BLaER1 (cell line): ENCODE measurements around the gene MRPS35.
A peak's percentile ranks its signal among the peaks of the same experiment; 100 is the strongest.

Experiments used
- H3K27ac ChIP-seq: shearing (Covaris generic); formaldehyde crosslinking; 2 replicates; pipeline ENCODE4 v1.8.1; 2022
- H3K27me3 ChIP-seq: shearing (Covaris generic); formaldehyde crosslinking; 2 replicates; pipeline ENCODE4 v1.8.1; 2022
- H3K36me3 ChIP-seq: shearing (Covaris generic); formaldehyde crosslinking; 2 replicates; pipeline ENCODE4 v1.8.1; 2022
- H3K4me1 ChIP-seq: shearing (Covaris generic); formaldehyde crosslinking; 2 replicates; pipeline ENCODE4 v1.8.1; 2022
- H3K4me2 ChIP-seq: shearing (Covaris generic); formaldehyde crosslinking; 2 replicates; pipeline ENCODE4 v1.8.1; 2022
- H3K4me3 ChIP-seq: shearing (Covaris generic); formaldehyde crosslinking; 2 replicates; pipeline ENCODE4 v1.8.1; 2022
- H3K9ac ChIP-seq: shearing (Covaris generic); formaldehyde crosslinking; 2 replicates; pipeline ENCODE4 v1.8.1; 2022
- H3K9me3 ChIP-seq: shearing (Covaris generic); formaldehyde crosslinking; 2 replicates; pipeline ENCODE4 v1.8.1; 2022
- H4K20me1 ChIP-seq: shearing (Covaris generic); formaldehyde crosslinking; 2 replicates; pipeline ENCODE4 v1.8.1; 2022
- Cebpa-rat ChIP-seq: shearing (Covaris generic); IDR thresholded peaks from 2 replicates; pipeline ENCODE4 v1.8.1; 2022

Gene MRPS35

GRCh38 chr12:27769142-27769673, 58.6 kb downstream of the MRPS35 start:
- Histone ChIP-seq H3K27me3 (no peaks in the 10 kb centered on the region), H3K36me3 (no peaks in the 10 kb centered on the region), H4K20me1 (no peaks in the 10 kb centered on the region), H3K4me1 (no peaks in the 10 kb centered on the region), H3K9me3 (no peaks in the 10 kb centered on the region), H3K4me3 (no peak overlapping the region), H3K4me2 (no peak overlapping the region), H3K9ac (no peak overlapping the region), H3K27ac (no peak overlapping the region)
- TF ChIP-seq Cebpa-rat = no peak

GRCh38 chr12:27771481-27772327, 61.1 kb downstream of the MRPS35 start:
- no peaks in the 10 kb centered on the region for H3K4me1 ChIP-seq
- H3K27ac ChIP-seq = no peak overlapping the region
- H3K9me3 ChIP-seq = no peaks in the 10 kb centered on the region
- H3K4me3 ChIP-seq = no peak overlapping the region
- H3K9ac ChIP-seq = no peak overlapping the region
- H3K27me3 ChIP-seq = no peaks in the 10 kb centered on the region
- H4K20me1 ChIP-seq = no peaks in the 10 kb centered on the region
- H3K36me3 ChIP-seq = no peaks in the 10 kb centered on the region
- TF ChIP-seq Cebpa-rat = no peak
- no peak overlapping the region for H3K4me2 ChIP-seq

- no peaks in the 10 kb centered on the region for H3K4me1 ChIP-seq
- no peak overlapping the region for H3K4me2 ChIP-seq
- no peaks in the 10 kb centered on the region for H3K27me3 ChIP-seq
- no peak overlapping the region for H3K9ac ChIP-seq
- H3K4me3 ChIP-seq = no peak overlapping the region
- H3K9me3 ChIP-seq = no peaks in the 10 kb centered on the region
- no peak overlapping the region for H3K27ac ChIP-seq
- TF ChIP-seq Cebpa-rat = no peak
- no peaks in the 10 kb centered on the region for H3K36me3 ChIP-seq
- H4K20me1 ChIP-seq = no peaks in the 10 kb centered on the region
Observed at GRCh38 chr12:27772328-27773049, 61.9 kb downstream of the MRPS35 start.

- Histone ChIP-seq H3K9me3 (no peaks in the 10 kb centered on the region), H3K4me1 (peaks cover 25% of the 10 kb centered on the region), H3K4me3 (no peak overlapping the region), H4K20me1 (no peaks in the 10 kb centered on the region), H3K27me3 (no peaks in the 10 kb centered on the region), H3K27ac (no peak overlapping the region), H3K9ac (no peak overlapping the region), H3K36me3 (peaks cover 6% of the 10 kb centered on the region; the same call in 1 of the 2 replicates), H3K4me2 (no peak overlapping the region)
- TF ChIP-seq Cebpa-rat = no peak
Observed at GRCh38 chr12:27777141-27777540, 66.5 kb downstream of the MRPS35 start.

GRCh38 chr12:27778206-27778605, 67.6 kb downstream of the MRPS35 start:
- no peak overlapping the region for H3K4me2 ChIP-seq
- H3K27ac ChIP-seq = no peak overlapping the region
- H3K9ac ChIP-seq = no peak overlapping the region
- H4K20me1 ChIP-seq = no peaks in the 10 kb centered on the region
- H3K9me3 ChIP-seq = no peaks in the 10 kb centered on the region
- no peaks in the 10 kb centered on the region for H3K27me3 ChIP-seq
- H3K4me3 ChIP-seq = no peak overlapping the region
- H3K36me3 ChIP-seq = peaks cover 6% of the 10 kb centered on the region; the same call in 1 of the 2 replicates
- H3K4me1 ChIP-seq = peaks cover 31% of the 10 kb centered on the region
- no peak for TF ChIP-seq Cebpa-rat

GRCh38 chr12:27779416-27779919, 68.8 kb downstream of the MRPS35 start:
- Histone ChIP-seq H3K27me3 (no peaks in the 10 kb centered on the region), H3K4me1 (peaks cover 31% of the 10 kb centered on the region), H3K27ac (peak overlapping the region; percentile 95), H3K4me2 (peak overlapping the region; percentile 94), H3K9ac (peak overlapping the region; percentile 93), H4K20me1 (no peaks in the 10 kb centered on the region), H3K4me3 (peak overlapping the region; percentile 79), H3K9me3 (peaks cover 5% of the 10 kb centered on the region; the same call in 1 of the 2 replicates), H3K36me3 (peaks cover 15% of the 10 kb centered on the region)
- TF ChIP-seq Cebpa-rat = no peak

GRCh38 chr12:27779920-27780611, 69.4 kb downstream of the MRPS35 start, which contains the start of the genes KLHL42 and MANSC4:
KLHL42 (plus strand) TSS chr12:27780233; CDS start chr12:27780331, 98 bp downstream.
MANSC4 (minus strand) TSS chr12:27780236; CDS start chr12:27771276, 8,960 bp downstream.
- Histone ChIP-seq H4K20me1 (no peaks in the 10 kb centered on the region), H3K4me3 (peak within 1 kb of the TSS; percentile 79), H3K9ac (peak within 1 kb of the TSS; percentile 93), H3K27ac (peak within 1 kb of the TSS; percentile 95), H3K4me2 (peak within 1 kb of the TSS; percentile 94), H3K36me3 (peaks cover 21% of the 10 kb centered on the region), H3K27me3 (no peaks in the 10 kb centered on the region), H3K9me3 (peaks cover 5% of the 10 kb centered on the region; the same call in 1 of the 2 replicates), H3K4me1 (peaks cover 31% of the 10 kb centered on the region)
- TF ChIP-seq Cebpa-rat = no peak

- Histone ChIP-seq H3K27ac (peak overlapping the region; percentile 95), H3K4me2 (peak overlapping the region; percentile 94), H3K36me3 (peaks cover 26% of the 10 kb centered on the region), H3K27me3 (no peaks in the 10 kb centered on the region), H3K4me3 (peak overlapping the region; percentile 79), H3K4me1 (peaks cover 31% of the 10 kb centered on the region), H3K9me3 (peaks cover 5% of the 10 kb centered on the region; the same call in 1 of the 2 replicates), H3K9ac (peak overlapping the region; percentile 93), H4K20me1 (no peaks in the 10 kb centered on the region)
- no peak for TF ChIP-seq Cebpa-rat
Observed at GRCh38 chr12:27780612-27781408, 70.2 kb downstream of the MRPS35 start.

- Histone ChIP-seq H3K4me3 (peak overlapping the region; percentile 79), H3K27ac (no peak overlapping the region), H3K4me2 (peak overlapping the region; percentile 94), H3K27me3 (no peaks in the 10 kb centered on the region), H3K4me1 (peaks cover 31% of the 10 kb centered on the region), H3K9ac (no peak overlapping the region), H4K20me1 (no peaks in the 10 kb centered on the region), H3K36me3 (peaks cover 26% of the 10 kb centered on the region), H3K9me3 (peaks cover 5% of the 10 kb centered on the region; the same call in 1 of the 2 replicates)
- TF ChIP-seq Cebpa-rat = no peak
Observed at GRCh38 chr12:27781680-27782079, 71.0 kb downstream of the MRPS35 start.
